Fibroblast of the aortic adventitia (primary cell): ENCODE measurements around the gene IMMP2L. TPM values are rescaled to one million over a fixed set of nuclear protein-coding genes. Genes with fewer than 3 reads are reported as not detected.

Source experiments
- DNase-seq: peaks from one replicate; pipeline ENCODE4 v3.0.0-alpha.2; 2010; ENCODE audit warnings: low read depth
- H3K4me3 ChIP-seq: 2 replicates; pipeline ENCODE4 v1.5.1; 2011; ENCODE audit warnings: low read depth, mild to moderate bottlenecking, control low read depth, low read length, moderate library complexity
- CTCF ChIP-seq: IDR thresholded peaks from 2 replicates; pipeline ENCODE4 v1.5.1; 2011; ENCODE audit warnings: mild to moderate bottlenecking, low read length, control low read depth, inconsistent platforms; ENCODE audit not compliant: insufficient read depth
- total RNA-seq: library from RNA; depleted of rRNA; stranded (reverse); fragments of >200 nt; gene quantifications from 2 replicates; pipeline ENCODE4 v1.2.3, GENCODE V29; 2012; ENCODE audit warnings: low replicate concordance

Gene IMMP2L
- total RNA-seq, 1 donor = 9.9 TPM

- TF ChIP-seq CTCF = no peak
- peak; percentile 38 for DNase-seq
- H3K4me3 ChIP-seq = no peak overlapping the region
Observed at GRCh38 chr7:111364413-111364812, 197.9 kb downstream of the IMMP2L start.

- no peak for TF ChIP-seq CTCF
- peak; percentile 63 for DNase-seq
- H3K4me3 ChIP-seq = no peak overlapping the region
Observed at GRCh38 chr7:111363099-111363498, 199.2 kb downstream of the IMMP2L start.

- no peak for TF ChIP-seq CTCF
- H3K4me3 ChIP-seq = no peak overlapping the region
- peak; percentile 57 for DNase-seq
Observed at GRCh38 chr7:111362506-111363054, 199.7 kb downstream of the IMMP2L start.

- TF ChIP-seq CTCF = no peak
- no peak for DNase-seq
- no peak overlapping the region for H3K4me3 ChIP-seq
Observed at GRCh38 chr7:111358915-111359314, 203.4 kb downstream of the IMMP2L start.

- no peak overlapping the region for H3K4me3 ChIP-seq
- no peak for TF ChIP-seq CTCF
- peak; percentile 29 for DNase-seq
Observed at GRCh38 chr7:111357691-111358090, 204.6 kb downstream of the IMMP2L start.

- DNase-seq = peak; percentile 16
- no peak for TF ChIP-seq CTCF
- no peak overlapping the region for H3K4me3 ChIP-seq
Observed at GRCh38 chr7:111356941-111357340, 205.4 kb downstream of the IMMP2L start.

- TF ChIP-seq CTCF = no peak
- DNase-seq = no peak
- H3K4me3 ChIP-seq = no peak overlapping the region
Observed at GRCh38 chr7:111352319-111352718, 210.0 kb downstream of the IMMP2L start.
